HCT116 (cell line): ENCODE results near the gene ARL8B. TPM values are rescaled to one million over a fixed set of nuclear protein-coding genes. Genes with fewer than 3 reads are reported as not detected.

Experiments
- ATAC-seq: fragments of 200-7000 bp; cut with Tn5 transposase; 2 replicates; pipeline ENCODE4 v1.9.1; 2020; ENCODE audit warnings: mild to moderate bottlenecking, moderate library complexity
- BruUV-seq: library from RNA; stranded (reverse); fragments of 400-500 nt; replicated peaks from 2 replicates; lab custom pipeline; 2021; lab: Mats Ljungman, UMichigan
- CTCF ChIA-PET: fragments of 300-600 bp; sonication (Branson Sonifier 250); formaldehyde crosslinking; loops from one replicate; lab custom pipeline; 2021; ENCODE audit warnings: antibody characterized with exemption; lab: Charles Lee
- POLR2A ChIA-PET: fragments of 300-600, 350-600 bp; sonication (Branson Sonifier 250); formaldehyde crosslinking; loops from one replicate; lab custom pipeline; 2021; ENCODE audit warnings: antibody characterized with exemption; lab: Charles Lee
- RAD21 ChIA-PET, 2 experiments: fragments of 300-600 bp; sonication (Branson Sonifier 250); formaldehyde crosslinking; loops; one replicate each; lab custom pipeline; 2023; ENCODE audit warnings: low total read pairs in 2 of 2; ENCODE audit not compliant: uncharacterized antibody in 2 of 2, unreplicated experiment in 2 of 2, low non-redundant PET in 1 of 2; lab: Charles Lee
- DNase-seq: peaks from one replicate; pipeline ENCODE4 v3.0.0-alpha.2; 2010; ENCODE audit warnings: low read depth, low spot score
- H2AFZ ChIP-seq: fragments of 200-600 bp; shearing (Covaris generic), sonication (generic); 2 replicates; pipeline ENCODE4 v1.6.1; 2017; ENCODE audit warnings: low read depth, mixed run types, mixed read lengths, antibody characterized with exemption, low read length; ENCODE audit not compliant: poor library complexity, severe bottlenecking
- H3K27ac ChIP-seq: 2 replicates; pipeline ENCODE4 v1.5.1; 2012; ENCODE audit warnings: low read depth, low read length
- H3K27me3 ChIP-seq: fragments of 200-600 bp; sonication (generic); 2 replicates; pipeline ENCODE4 v1.6.1; 2016; ENCODE audit warnings: mixed run types, low read length, mixed read lengths; ENCODE audit not compliant: insufficient read depth
- H3K36me3 ChIP-seq, 2 experiments: fragments of 200-500 bp in 1 of 2; fragments of 200-600 bp in 1 of 2; sonication (Bioruptor generic) in 1 of 2; sonication (generic) in 1 of 2; 2 replicates each; pipeline versions ENCODE4 v1.5.1 to v1.6.1; 2014 to 2016; ENCODE audit warnings: low read length in 2 of 2, inconsistent platforms in 1 of 2, mixed read lengths in 1 of 2, mixed run types in 1 of 2; ENCODE audit not compliant: insufficient read depth in 2 of 2, control insufficient read depth in 1 of 2
- H3K4me1 ChIP-seq, 2 experiments: fragments of 200-600 bp in 1 of 2; sonication (generic) in 1 of 2; 2 replicates each; pipeline versions ENCODE4 v1.5.1 to v1.6.1; 2012 to 2017; ENCODE audit warnings: low read length in 2 of 2, inconsistent platforms in 1 of 2, mild to moderate bottlenecking in 1 of 2, mixed read lengths in 1 of 2, mixed run types in 1 of 2, moderate library complexity in 1 of 2; ENCODE audit not compliant: insufficient read depth in 2 of 2, control insufficient read depth in 1 of 2
- H3K4me2 ChIP-seq: fragments of 200-600 bp; sonication (generic); 2 replicates; pipeline ENCODE4 v1.6.1; 2017; ENCODE audit warnings: mixed run types, low read length, mixed read lengths
- H3K4me3 ChIP-seq, 2 experiments: fragments of 200-600 bp in 1 of 2; sonication (generic) in 1 of 2; replicated peaks in 1 of 2; 2 replicates each; pipeline ENCODE4 v1.5.1; 2011 to 2016; ENCODE audit warnings: low read length in 2 of 2, control low read depth in 1 of 2, low read depth in 1 of 2, mild to moderate bottlenecking in 1 of 2, mixed read lengths in 1 of 2, mixed run types in 1 of 2
- H3K79me2 ChIP-seq: fragments of 200-600 bp; sonication (generic); 2 replicates; pipeline ENCODE4 v1.6.1; 2017; ENCODE audit warnings: mild to moderate bottlenecking, mixed run types, low read length, moderate library complexity, mixed read lengths; ENCODE audit not compliant: insufficient read depth
- H3K9ac ChIP-seq: fragments of 200-600 bp; sonication (generic); 2 replicates; pipeline ENCODE4 v1.6.1; 2016; ENCODE audit warnings: low read length, mixed read lengths
- H3K9me2 ChIP-seq: fragments of 200-600 bp; sonication (generic), shearing (Covaris generic); 2 replicates; pipeline ENCODE4 v1.6.1; 2017; ENCODE audit warnings: mixed run types, mild to moderate bottlenecking, moderate library complexity; ENCODE audit not compliant: insufficient read depth
- H3K9me3 ChIP-seq, 2 experiments: fragments of 200-500 bp in 1 of 2; fragments of 200-600 bp in 1 of 2; sonication (Bioruptor generic) in 1 of 2; sonication (generic) in 1 of 2; 2 replicates each; pipeline ENCODE4 v1.6.1; 2014 to 2017; ENCODE audit warnings: low read length in 2 of 2, mixed read lengths in 2 of 2, inconsistent platforms in 1 of 2, low read depth in 1 of 2, mild to moderate bottlenecking in 1 of 2, mixed run types in 1 of 2, moderate library complexity in 1 of 2; ENCODE audit not compliant: control insufficient read depth in 1 of 2, insufficient read depth in 1 of 2
- H4K20me1 ChIP-seq: fragments of 200-600 bp; sonication (generic), shearing (Covaris generic); 2 replicates; pipeline ENCODE4 v1.6.1; 2017; ENCODE audit warnings: mixed run types, mild to moderate bottlenecking, moderate library complexity; ENCODE audit not compliant: insufficient read depth
- CBX3 ChIP-seq: IDR thresholded peaks from 2 replicates; pipeline ENCODE4 v1.6.1; 2012; ENCODE audit warnings: low read depth
- CEBPB ChIP-seq: IDR thresholded peaks from 2 replicates; pipeline ENCODE4 v1.6.1; 2012; ENCODE audit warnings: low read depth
- EGR1 ChIP-seq: IDR thresholded peaks from 2 replicates; pipeline ENCODE4 v1.6.1; 2012; ENCODE audit warnings: low read depth
- EZH2 ChIP-seq: fragments of 200-600 bp; sonication (generic); IDR thresholded peaks from 2 replicates; pipeline ENCODE4 v1.6.1; 2017; ENCODE audit warnings: antibody characterized with exemption, mixed run types
- JUND ChIP-seq: IDR thresholded peaks from 2 replicates; pipeline ENCODE4 v1.6.1; 2012
- MAX ChIP-seq: IDR thresholded peaks from 2 replicates; pipeline ENCODE4 v1.6.1; 2012
- POLR2AphosphoS5 ChIP-seq: IDR thresholded peaks from 2 replicates; pipeline ENCODE4 v1.6.1; 2011; ENCODE audit warnings: mild to moderate bottlenecking, low read depth, low read length, moderate library complexity
- SP1 ChIP-seq: IDR thresholded peaks from 2 replicates; pipeline ENCODE4 v1.6.1; 2012; ENCODE audit warnings: low read depth
- SRF ChIP-seq: IDR thresholded peaks from 2 replicates; pipeline ENCODE4 v1.6.1; 2012; ENCODE audit warnings: low read depth
- TCF7L2 ChIP-seq: IDR thresholded peaks from 2 replicates; pipeline ENCODE4 v1.7.0; 2011; ENCODE audit warnings: borderline replicate concordance, inconsistent platforms; ENCODE audit not compliant: insufficient read depth, insufficient read length; ENCODE audit errors: extremely low read depth
- YY1 ChIP-seq: IDR thresholded peaks from 2 replicates; pipeline ENCODE4 v1.6.1; 2011; ENCODE audit warnings: low read length, low read depth, moderate library complexity, mild to moderate bottlenecking; ENCODE audit not compliant: insufficient replicate concordance; ENCODE audit errors: extremely low read depth
- ZBTB33 ChIP-seq: IDR thresholded peaks from 2 replicates; pipeline ENCODE4 v1.6.1; 2011; ENCODE audit warnings: mild to moderate bottlenecking, low read length, moderate library complexity; ENCODE audit not compliant: insufficient replicate concordance; ENCODE audit errors: extremely low read depth
- ZFX ChIP-seq: fragments of 450-650 bp; IDR thresholded peaks from 2 replicates; pipeline ENCODE4 v1.6.1; 2017
- ZNF274 ChIP-seq: fragments of 200-500 bp; sonication (Bioruptor generic); IDR thresholded peaks from 2 replicates; pipeline ENCODE4 v1.6.1; 2014; ENCODE audit warnings: mild to moderate bottlenecking, low read depth, low read length, inconsistent platforms
- intact Hi-C: fragments of 100-400 bp; cut with micrococcal nuclease; formaldehyde crosslinking; loops from 2 replicates; pipeline ENCODE4 v1.10.0; 2022
- total RNA-seq: library from RNA; stranded (reverse); gene quantifications from one replicate; pipeline ENCODE4 v1.2.1, GENCODE V29; 2021; ENCODE audit not compliant: unreplicated experiment

Gene ARL8B
- total RNA-seq, 1 experiment from 2014 or later = 38.1 TPM

GRCh38 chr3:5192571-5193365 is 70.7 kb downstream of the ARL8B start:
- Histone ChIP-seq H3K4me3 (no peak overlapping the region), H3K36me3 (no peaks in the 10 kb centered on the region; a peak in 1 of 4 replicates), H4K20me1 (no peaks in the 10 kb centered on the region; the same call in 1 of the 2 replicates), H3K27me3 (no peaks in the 10 kb centered on the region), H3K9me2 (no peaks in the 10 kb centered on the region), H3K79me2 (peaks cover 93% of the 10 kb centered on the region), H3K9me3 (no peaks in the 10 kb centered on the region), H3K27ac (no peak overlapping the region), H3K4me2 (no peak overlapping the region), H2AFZ (no peak overlapping the region), H3K9ac (no peak overlapping the region), H3K4me1 (peaks cover 46 to 56% of the 10 kb centered on the region in 2 experiments)
- ChIA-PET CTCF (interaction anchor here (1.1 kb wide), 1 partner anchor 481 kb away, joined by 3 read pairs; no protein-coding TSS in a partner anchor), RAD21 (no interaction called here), POLR2A (no interaction called here)
- intact Hi-C loops = no loop called here
- DNase-seq = no peak
- no peak for ATAC-seq
- BruUV-seq = no TSS peak
- no peak for TF ChIP-seq POLR2AphosphoS5
- no peak for TF ChIP-seq MAX
- TF ChIP-seq SP1 = no peak
- TF ChIP-seq ZBTB33 = no peak
- TF ChIP-seq CEBPB = no peak
- no peak for TF ChIP-seq YY1
- no peak for TF ChIP-seq ZFX
- no peak for TF ChIP-seq ZNF274
- no peak for TF ChIP-seq TCF7L2
- TF ChIP-seq SRF = no peak
- no peak for TF ChIP-seq EGR1
- no peak for TF ChIP-seq JUND
- TF ChIP-seq EZH2 = no peak
- TF ChIP-seq CBX3 = no peak
